Stimulated activated CD8-positive, alpha-beta memory T cell treated with anti-CD3 and anti-CD28 coated beads, Interleukin-15, amount 100 ng/mL, for 1 hour (primary cell): Measurements from ENCODE around the gene TRMT10A.

Experiments
- DNase-seq: peaks from one replicate; pipeline ENCODE4 v3.0.0-alpha.2; 2020; ENCODE audit warnings: low read depth

TRMT10A gene

GRCh38 chr4:99563310-99564186, at the start of gene TRMT10A:
TRMT10A (minus strand) TSS chr4:99564039; CDS start chr4:99559338, 4,701 bp downstream.
- peak; percentile 95 for DNase-seq

GRCh38 chr4:99612704-99613103, 48.9 kb upstream of the TRMT10A start:
- no peak for DNase-seq

- no peak for DNase-seq
These were observed 48.4 kb upstream of the TRMT10A start for GRCh38 chr4:99612281-99612680.

- DNase-seq = no peak
These were observed 46.9 kb upstream of the TRMT10A start for GRCh38 chr4:99610605-99611175.

- no peak for DNase-seq
These were observed 44.6 kb upstream of the TRMT10A start for GRCh38 chr4:99608417-99608816.

GRCh38 chr4:99606716-99607115, 42.9 kb upstream of the TRMT10A start:
- DNase-seq = no peak

GRCh38 chr4:99594818-99595217, 31.0 kb upstream of the TRMT10A start:
- DNase-seq = no peak

- DNase-seq = no peak
These were observed 30.2 kb upstream of the TRMT10A start for GRCh38 chr4:99593781-99594641.

- DNase-seq = no peak
These were observed 27.9 kb upstream of the TRMT10A start for GRCh38 chr4:99591757-99592156.

GRCh38 chr4:99587803-99588202, 24.0 kb upstream of the TRMT10A start:
- no peak for DNase-seq

GRCh38 chr4:99587309-99587708, 23.5 kb upstream of the TRMT10A start:
- no peak for DNase-seq

GRCh38 chr4:99586797-99587196, 23.0 kb upstream of the TRMT10A start:
- no peak for DNase-seq

- no peak for DNase-seq
These were observed 22.5 kb upstream of the TRMT10A start for GRCh38 chr4:99586322-99586721.

GRCh38 chr4:99585516-99585915, 21.7 kb upstream of the TRMT10A start:
- no peak for DNase-seq

GRCh38 chr4:99578714-99579113, 14.9 kb upstream of the TRMT10A start:
- DNase-seq = no peak

GRCh38 chr4:99574530-99575324, 10.9 kb upstream of the TRMT10A start, which contains the start of gene MTTP:
MTTP (plus strand) TSS chr4:99574824; CDS start chr4:99574910, 86 bp downstream.
- DNase-seq = no peak

GRCh38 chr4:99573735-99574368, 10.0 kb upstream of the TRMT10A start:
- no peak for DNase-seq

- no peak for DNase-seq
These were observed 8.8 kb upstream of the TRMT10A start for GRCh38 chr4:99572527-99573240.

- DNase-seq = no peak
These were observed 8.0 kb upstream of the TRMT10A start for GRCh38 chr4:99571883-99572282.

GRCh38 chr4:99564921-99565320, 1.1 kb upstream of the TRMT10A start:
- no peak for DNase-seq

- no peak for DNase-seq
These were observed 11.0 kb downstream of the TRMT10A start for GRCh38 chr4:99552872-99553271.
